Measurements from ENCODE around the gene ZNF677.
"Not testable (repeated sequence)": the region's sequence is repeated elsewhere in the genome, so short reads cannot be mapped to it uniquely, and the experiment has no call there.

The ZNF677 gene

GRCh38 chr19:53254411-53255341 lies at the start of gene ZNF677:
Gene ZNF677 (minus strand): TSS chr19:53254873. CDS start chr19:53251550, 3,323 bp downstream.
- peak; percentile 48 for DNase-seq (ENCODE audit: low read depth)

- not testable (repeated sequence) for DNase-seq (ENCODE audit: low read depth)
Measured at GRCh38 chr19:53301341-53301740, 46.7 kb upstream of the ZNF677 start.

DNA sequence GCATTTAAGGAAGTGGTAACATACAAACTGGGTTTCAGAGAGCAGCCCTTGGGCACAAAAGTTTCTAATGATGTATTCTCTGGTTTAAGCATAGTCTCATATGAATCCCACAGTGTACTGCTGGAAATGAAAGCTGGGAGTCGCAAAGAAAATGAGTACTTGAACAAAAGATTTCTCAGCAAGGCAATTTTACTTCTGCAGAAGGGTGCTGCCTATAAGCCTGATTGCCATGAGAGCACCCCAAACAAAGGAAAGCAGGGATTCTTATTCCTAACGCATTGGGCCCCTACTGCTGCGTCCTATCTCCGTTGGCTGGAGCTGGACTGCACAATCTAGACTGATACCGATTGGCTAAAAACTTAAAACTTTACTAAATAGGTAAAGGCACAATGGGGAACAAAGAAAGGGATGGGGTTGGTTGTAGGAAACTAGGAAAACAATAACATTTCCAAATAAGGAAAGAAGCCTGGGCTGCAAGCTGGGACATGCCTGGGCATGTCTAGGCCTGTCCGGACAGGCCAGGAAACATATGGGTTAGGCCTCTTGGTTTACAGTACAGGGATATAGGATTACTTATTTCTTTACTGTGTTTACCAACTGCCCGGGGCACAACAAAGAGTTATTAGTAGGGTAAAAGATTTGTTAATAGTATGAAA lies 40.2 kb upstream of the ZNF677 start:
- DNase-seq (ENCODE audit: low read depth) = no peak

- no peak for DNase-seq (ENCODE audit: low read depth)
Measured at GRCh38 chr19:53290758-53291549, 36.3 kb upstream of the ZNF677 start.

DNA sequence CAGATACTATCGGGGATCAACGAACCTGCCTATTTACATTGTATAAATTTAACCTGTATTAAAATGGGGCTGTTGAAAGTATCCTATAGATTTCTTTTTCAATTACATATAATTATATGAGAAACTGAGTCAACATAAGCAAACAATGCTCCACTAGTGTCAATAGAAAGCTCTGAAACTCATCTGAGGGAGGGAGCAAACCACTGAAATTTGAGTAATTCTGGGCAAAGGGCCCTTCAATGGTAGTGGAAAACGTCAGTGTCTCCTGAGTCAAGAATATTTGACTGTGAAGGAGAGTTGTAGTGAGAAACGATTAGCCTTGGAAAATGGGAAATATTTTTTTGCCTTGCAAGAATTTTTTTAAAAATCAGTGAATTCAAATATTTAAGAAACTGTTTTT lies 30.4 kb upstream of the ZNF677 start:
- DNase-seq (ENCODE audit: low read depth) = no peak

- not testable (repeated sequence) for DNase-seq (ENCODE audit: low read depth)
Measured at GRCh38 chr19:53281947-53282346, 27.3 kb upstream of the ZNF677 start.

DNA sequence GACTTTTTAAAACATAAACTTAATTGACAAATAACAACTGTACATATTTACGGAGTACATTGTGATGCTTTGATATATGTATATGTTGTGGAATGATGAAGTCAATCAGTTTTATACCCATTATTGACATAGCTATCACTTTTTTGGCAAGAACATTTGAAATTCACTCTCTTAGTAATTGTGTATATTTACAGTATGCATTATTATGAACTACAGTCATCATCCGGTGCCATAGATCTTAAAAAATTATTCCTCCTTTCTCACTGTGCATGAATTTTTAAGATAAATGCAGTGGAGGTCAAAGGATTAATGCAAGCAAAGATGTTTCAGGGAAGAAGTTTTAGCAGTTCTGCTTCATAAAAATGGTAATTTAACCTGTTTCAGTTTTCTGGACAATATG lies 20.8 kb upstream of the ZNF677 start:
- no peak for DNase-seq (ENCODE audit: low read depth)

DNA sequence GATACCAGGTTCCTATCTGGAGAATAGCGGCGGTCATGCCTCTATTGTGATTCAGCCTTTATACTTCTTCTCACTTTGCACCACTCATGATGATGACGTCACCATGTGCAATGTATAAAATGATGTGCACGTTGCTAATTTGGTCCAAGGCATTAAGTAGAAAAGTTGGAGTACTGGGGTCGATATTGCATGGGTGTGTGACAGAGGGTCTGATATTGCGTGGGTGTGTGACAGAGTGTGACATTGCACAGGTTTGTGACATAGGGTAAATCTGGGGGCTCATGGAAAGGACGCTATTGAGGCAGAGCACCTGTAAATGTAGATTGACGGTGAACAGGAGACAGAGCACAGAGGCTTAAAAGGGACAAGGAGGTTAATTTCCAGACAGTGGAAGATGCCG lies 17.4 kb upstream of the ZNF677 start:
- no peak for DNase-seq (ENCODE audit: low read depth)

DNA sequence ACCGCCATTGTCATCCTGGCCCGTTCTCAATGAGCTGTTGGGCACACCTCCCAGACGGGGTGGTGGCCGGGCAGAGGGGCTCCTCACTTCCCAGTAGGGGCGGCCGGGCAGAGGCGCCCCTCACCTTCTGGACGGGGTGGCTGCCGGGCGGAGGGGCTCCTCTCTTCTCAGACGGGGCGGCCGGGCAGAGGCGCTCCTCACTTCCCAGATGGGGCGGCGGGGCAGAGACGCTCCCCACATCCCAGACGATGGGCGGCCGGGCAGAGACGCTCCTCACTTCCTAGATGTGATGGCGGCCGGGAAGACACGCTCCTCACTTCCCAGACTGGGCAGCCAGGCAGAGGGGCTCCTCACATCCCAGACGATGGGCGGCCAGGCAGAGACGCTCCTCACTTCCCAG lies 15.2 kb upstream of the ZNF677 start:
- DNase-seq (ENCODE audit: low read depth) = not testable (repeated sequence)

- DNase-seq (ENCODE audit: low read depth) = not testable (repeated sequence)
Measured at GRCh38 chr19:53267623-53268022, 12.9 kb upstream of the ZNF677 start, which contains the start of gene VN1R4. Gene VN1R4 (minus strand): TSS chr19:53267723. CDS start chr19:53267665, 58 bp downstream.

GRCh38 chr19:53257715-53258342 lies 3.2 kb upstream of the ZNF677 start, which contains the start of gene VN1R2:
Gene VN1R2 (plus strand): TSS chr19:53258292. CDS start chr19:53258376, 84 bp downstream.
- DNase-seq (ENCODE audit: low read depth) = not testable (repeated sequence)

DNA sequence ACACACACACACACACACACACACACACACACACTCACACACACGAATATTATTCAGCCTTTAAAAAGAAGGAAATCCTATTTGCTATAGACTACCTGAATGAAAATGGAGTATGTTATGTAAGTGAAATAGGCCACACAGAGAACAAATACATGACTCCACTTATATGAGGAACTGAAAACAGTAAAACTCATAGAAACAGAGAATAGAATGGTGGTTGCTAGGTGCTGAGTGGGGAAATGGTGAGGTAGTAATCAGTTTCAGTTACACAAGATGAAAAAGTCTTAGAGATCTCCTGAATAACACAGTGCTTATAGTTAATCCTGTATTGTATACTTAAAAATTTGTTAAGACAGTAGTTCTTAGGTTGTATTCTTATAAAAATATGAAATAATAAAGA lies 8.2 kb downstream of the ZNF677 start:
- DNase-seq (ENCODE audit: low read depth) = no peak

GRCh38 chr19:53237114-53237777 lies 17.4 kb downstream of the ZNF677 start:
- DNase-seq (ENCODE audit: low read depth) = no peak

DNA sequence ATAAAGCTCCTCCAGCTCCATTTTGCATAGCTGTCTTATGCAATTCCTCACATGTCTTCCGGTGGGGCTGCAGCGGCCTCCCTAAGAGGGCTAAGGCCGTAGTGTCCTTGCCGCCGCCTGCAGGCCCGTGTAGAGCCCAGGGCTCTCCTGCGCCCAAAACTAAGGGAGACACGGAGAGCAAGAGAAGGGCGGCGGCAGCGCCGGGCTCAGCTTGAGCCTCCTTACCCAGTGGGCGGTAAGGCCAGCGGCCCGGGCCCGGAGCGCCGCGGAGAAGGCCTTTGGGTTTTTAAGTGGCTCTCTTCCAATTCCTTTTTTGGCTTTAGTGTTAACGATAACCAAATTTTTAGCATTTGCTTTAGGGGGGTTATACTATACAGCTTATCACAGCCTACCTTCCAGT lies 30.1 kb downstream of the ZNF677 start:
- DNase-seq (ENCODE audit: low read depth) = no peak

GRCh38 chr19:53222716-53223115 lies 32.0 kb downstream of the ZNF677 start:
- DNase-seq (ENCODE audit: low read depth) = not testable (repeated sequence)

DNA sequence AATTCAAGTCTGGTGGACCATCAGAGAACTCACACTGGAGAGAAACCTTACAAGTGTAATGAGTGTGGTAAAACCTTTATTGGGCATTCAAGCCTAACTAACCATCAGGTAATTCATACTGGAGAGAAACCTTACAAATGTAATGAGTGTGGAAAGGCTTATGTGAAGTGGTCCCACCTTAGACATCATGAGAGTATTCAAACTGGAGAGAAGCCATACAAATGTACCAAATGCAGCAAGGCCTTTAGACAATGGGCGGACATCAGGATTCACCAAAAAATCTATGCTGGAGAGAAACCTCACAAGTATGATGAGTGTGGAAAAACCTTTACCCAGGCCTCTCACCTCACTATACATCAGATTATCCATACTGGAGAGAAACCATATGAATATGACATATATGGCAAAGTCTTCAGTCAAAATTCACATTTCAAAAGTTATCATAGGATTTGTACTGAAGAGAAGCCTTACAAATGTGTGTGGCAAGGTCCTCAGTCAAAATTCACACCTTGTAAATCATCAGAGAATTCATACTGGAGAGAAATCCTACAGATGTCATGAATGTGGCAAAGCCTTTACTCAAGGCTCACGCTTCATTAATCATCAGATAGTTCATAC lies 41.9 kb downstream of the ZNF677 start:
- no peak for DNase-seq (ENCODE audit: low read depth)

DNA sequence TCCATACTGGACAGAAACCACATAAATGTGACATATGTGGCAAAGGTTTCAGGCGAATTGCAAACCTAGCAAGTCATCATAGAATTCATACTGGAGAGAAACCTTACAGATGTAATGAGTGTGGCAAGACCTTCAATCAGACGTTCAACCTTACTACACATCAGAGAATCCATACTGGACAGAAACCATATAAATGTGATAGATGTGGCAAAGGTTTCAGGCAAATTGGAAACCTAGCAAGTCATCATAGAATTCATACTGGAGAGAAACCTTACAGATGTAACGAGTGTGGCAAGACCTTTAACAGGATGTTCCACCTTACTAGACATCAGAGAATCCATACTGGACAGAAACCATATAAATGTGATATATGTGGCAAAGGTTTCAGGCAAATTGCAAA lies 43.1 kb downstream of the ZNF677 start:
- DNase-seq (ENCODE audit: low read depth) = not testable (repeated sequence)

DNA sequence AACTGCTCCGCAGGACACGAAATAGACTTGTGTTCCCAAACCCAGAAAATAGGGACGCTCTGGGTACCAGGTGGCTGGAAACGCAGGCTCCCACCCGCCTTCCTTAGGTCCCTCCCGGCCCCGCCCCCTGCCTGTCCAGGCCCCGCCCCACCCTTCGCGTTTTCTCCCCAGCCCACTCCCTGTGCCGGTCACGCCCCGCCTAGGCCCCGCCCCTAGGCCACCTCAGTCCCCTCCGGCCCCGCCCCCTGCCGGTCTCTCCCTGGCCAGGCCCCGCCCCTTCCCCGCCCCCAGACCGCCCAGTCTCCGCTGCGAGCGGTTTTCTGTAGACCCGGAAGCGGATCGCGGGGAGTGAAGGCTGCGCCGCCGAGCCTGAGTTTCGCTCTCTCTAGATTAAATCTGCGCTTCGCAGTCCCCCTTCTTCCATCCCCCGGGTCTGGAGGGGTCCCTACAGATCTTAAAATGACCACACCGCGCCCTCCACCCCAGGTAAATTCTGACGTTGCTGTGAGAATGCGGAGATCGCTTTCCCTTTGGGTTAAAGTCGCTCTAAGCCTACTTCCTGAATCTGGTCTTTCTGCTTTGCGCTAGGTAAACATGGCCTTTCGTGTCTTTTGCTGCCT lies 57.8 kb downstream of the ZNF677 start:
- peak; percentile 86 for DNase-seq (ENCODE audit: low read depth)

GRCh38 chr19:53195265-53195903 lies 59.3 kb downstream of the ZNF677 start:
- DNase-seq (ENCODE audit: low read depth) = peak; percentile 23

All from T-helper 22 cell (primary cell).